Eye (tissue), 1 donor: ENCODE measurements around the gene TTLL1.

Experiments used
- DNase-seq: peaks from one replicate; pipeline ENCODE4 v3.0.0-alpha.2; 2015

TTLL1 gene

DNA sequence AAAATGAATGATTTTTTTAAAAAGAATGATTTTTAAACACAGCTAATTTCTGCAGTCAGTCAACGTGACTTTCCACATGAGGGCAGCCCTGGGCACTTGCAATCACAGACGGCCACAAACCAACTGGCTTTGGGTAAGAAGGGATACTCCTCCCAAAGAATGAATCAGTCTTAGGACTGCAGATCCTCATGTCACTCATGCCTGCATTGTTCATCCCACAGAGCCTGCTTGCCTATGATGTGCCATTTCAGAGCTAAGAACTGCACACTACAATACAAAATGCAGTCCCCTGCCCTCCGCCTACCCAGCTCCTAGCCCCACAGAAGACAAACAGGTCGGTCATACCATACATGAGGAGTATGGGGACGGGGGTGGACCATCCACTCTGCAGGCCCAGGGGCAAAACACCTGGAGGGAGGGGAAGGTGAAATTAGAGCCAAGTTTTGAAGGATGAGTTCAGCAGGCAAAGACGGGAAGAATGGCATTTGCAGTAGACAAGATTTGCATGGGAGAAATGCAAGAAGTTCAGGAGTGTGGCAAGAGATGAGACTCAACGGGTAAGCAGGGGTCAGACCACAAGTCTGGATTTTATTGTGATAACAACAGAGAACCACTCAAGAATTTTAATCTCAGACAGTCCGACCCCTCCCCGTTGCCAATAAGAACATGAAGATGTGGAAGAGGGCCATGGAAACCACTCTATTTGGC is 98.9 kb downstream of the TTLL1 start:
- no peak for DNase-seq
